Measurements from ENCODE around the gene SPEM3.

GRCh38 chr17:7476951-7477350 is 48.3 kb downstream of the SPEM3 start:
- TF ChIP-seq MXI1 (IDR thresholded peaks at IDR 0.05; ENCODE audit: borderline replicate concordance, low read depth, low read length) (no peak), CTCF (conservative IDR thresholded peaks at IDR 0.05; ENCODE audit: low read depth, low read length) (no peak), RAD21 (IDR thresholded peaks at IDR 0.05; ENCODE audit: low read length) (no peak), POLR2A (IDR thresholded peaks at IDR 0.05; ENCODE audit: low read depth, low read length) (no peak), USF2 (IDR thresholded peaks at IDR 0.05; ENCODE audit: low read depth, low read length) (no peak), SMC3 (IDR thresholded peaks at IDR 0.05; ENCODE audit: low read depth, low read length) (no peak), MAFK (IDR thresholded peaks at IDR 0.05; ENCODE audit: low read depth, low read length) (no peak), CHD1 (IDR thresholded peaks at IDR 0.05; ENCODE audit: low read depth, low read length) (no peak)
